Panc1 (cell line): Measurements from ENCODE around the gene TSPOAP1. TPM values are rescaled to one million over a fixed set of nuclear protein-coding genes. Genes with fewer than 3 reads are reported as not detected.

Experiments
- ATAC-seq: fragments of 200-7000 bp; cut with Tn5 transposase; 2 replicates; pipeline ENCODE4 v1.9.1; 2020; ENCODE audit warnings: mild to moderate bottlenecking, moderate library complexity
- BruUV-seq: library from RNA; stranded (reverse); fragments of 400-500 nt; replicated peaks from 2 replicates; lab custom pipeline; 2021; lab: Mats Ljungman, UMichigan
- CTCF ChIA-PET: fragments of 300-600 bp; sonication (Branson Sonifier 250); formaldehyde crosslinking; loops from one replicate; lab custom pipeline; 2022; ENCODE audit warnings: antibody characterized with exemption; lab: Charles Lee
- POLR2A ChIA-PET: fragments of 300-600 bp; sonication (Branson Sonifier 250); formaldehyde crosslinking; loops from one replicate; lab custom pipeline; 2022; ENCODE audit warnings: antibody characterized with exemption; lab: Charles Lee
- DNase-seq: peaks from one replicate; pipeline ENCODE4 v3.0.0-alpha.2; 2010; ENCODE audit warnings: low read depth, low spot score
- H3K27ac ChIP-seq: 2 replicates; pipeline ENCODE4 v1.5.1; 2011; ENCODE audit warnings: mild to moderate bottlenecking, low read length, inconsistent platforms
- H3K27me3 ChIP-seq: fragments of 200-500 bp; sonication (Bioruptor generic); 2 replicates; pipeline ENCODE4 v1.6.0; 2014; ENCODE audit warnings: low read length, inconsistent platforms; ENCODE audit not compliant: control insufficient read depth, insufficient read depth
- H3K36me3 ChIP-seq: fragments of 200-500 bp; sonication (Bioruptor generic); 2 replicates; pipeline ENCODE4 v1.5.1; 2014; ENCODE audit warnings: inconsistent platforms, mild to moderate bottlenecking, low read length, moderate library complexity; ENCODE audit not compliant: control insufficient read depth, insufficient read depth
- H3K4me1 ChIP-seq: 2 replicates; pipeline ENCODE4 v1.5.1; 2011; ENCODE audit warnings: inconsistent platforms, mild to moderate bottlenecking, low read length, moderate library complexity; ENCODE audit not compliant: control insufficient read depth, insufficient read depth
- H3K4me3 ChIP-seq, 2 experiments: 2 replicates each; pipeline ENCODE4 v1.5.1; 2011 to 2012; ENCODE audit warnings: low read depth in 2 of 2, low read length in 2 of 2, mild to moderate bottlenecking in 2 of 2, inconsistent platforms in 1 of 2, moderate library complexity in 1 of 2
- H3K9me3 ChIP-seq: fragments of 200-500 bp; sonication (Bioruptor generic); 2 replicates; pipeline ENCODE4 v1.5.1; 2014; ENCODE audit warnings: low read depth, mild to moderate bottlenecking, inconsistent platforms, low read length, moderate library complexity; ENCODE audit not compliant: control insufficient read depth, insufficient read depth
- CTCF ChIP-seq: fragments of 450-650 bp; IDR thresholded peaks from 2 replicates; pipeline ENCODE4 v1.5.1; 2017; ENCODE audit warnings: mild to moderate bottlenecking
- POLR2AphosphoS5 ChIP-seq: IDR thresholded peaks from 2 replicates; pipeline ENCODE4 v1.6.1; 2012; ENCODE audit warnings: mild to moderate bottlenecking, low read depth, low read length, moderate library complexity
- REST ChIP-seq, 2 experiments: IDR thresholded peaks; 2 replicates each; pipeline ENCODE4 v1.6.1; 2011 to 2012; ENCODE audit warnings: low read depth in 2 of 2, control low read depth in 1 of 2, low read length in 1 of 2, mild to moderate bottlenecking in 1 of 2, moderate library complexity in 1 of 2; ENCODE audit not compliant: insufficient read depth in 1 of 2
- SIN3A ChIP-seq: IDR thresholded peaks from 2 replicates; pipeline ENCODE4 v1.6.1; 2012; ENCODE audit warnings: low read depth, mild to moderate bottlenecking, low read length, moderate library complexity, borderline replicate concordance; ENCODE audit not compliant: insufficient read depth
- TCF7L2 ChIP-seq: IDR thresholded peaks from 2 replicates; pipeline ENCODE4 v1.6.1; 2011; ENCODE audit warnings: mild to moderate bottlenecking, low read depth, low read length, inconsistent platforms
- in situ Hi-C: cut with HindIII; loops from 2 replicates; pipeline ENCODE4 v1.10.0; 2016; ENCODE audit warnings: low sequenced_read_pairs, low pct_unique_long_range_greater_than_20kb
- intact Hi-C: fragments of 100-400 bp; cut with micrococcal nuclease; formaldehyde crosslinking; loops from one replicate; pipeline ENCODE4 v1.10.0; 2022; ENCODE audit not compliant: unreplicated experiment
- total RNA-seq: library from RNA; stranded (reverse); gene quantifications from one replicate; pipeline ENCODE4 v1.2.1, GENCODE V29; 2021; ENCODE audit not compliant: unreplicated experiment

TSPOAP1 gene
- total RNA-seq, 1 experiment from 2014 or later = 0.05 TPM

DNA sequence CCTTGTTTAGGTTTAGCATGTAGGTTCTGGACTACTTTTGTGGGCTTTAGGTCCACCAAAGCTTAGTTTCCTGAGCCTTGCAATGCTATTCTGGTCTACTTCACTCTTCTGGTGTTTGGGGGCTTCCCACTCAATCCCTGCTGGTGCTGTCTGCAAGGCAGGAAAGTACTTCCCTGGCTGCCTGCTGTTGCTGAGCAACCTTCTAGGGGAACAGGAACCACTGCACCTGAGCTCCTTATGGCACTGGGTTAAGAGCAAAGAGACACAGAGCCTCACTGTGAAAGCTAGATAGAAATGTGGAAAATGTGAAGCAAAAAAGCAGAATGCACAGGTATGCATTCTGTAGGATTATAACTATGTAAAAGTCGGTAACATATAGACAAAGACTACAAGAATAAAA is 64.8 kb downstream of the TSPOAP1 start:
- CTCF ChIA-PET = no interaction called here
- intact Hi-C loops = no loop called here

DNA sequence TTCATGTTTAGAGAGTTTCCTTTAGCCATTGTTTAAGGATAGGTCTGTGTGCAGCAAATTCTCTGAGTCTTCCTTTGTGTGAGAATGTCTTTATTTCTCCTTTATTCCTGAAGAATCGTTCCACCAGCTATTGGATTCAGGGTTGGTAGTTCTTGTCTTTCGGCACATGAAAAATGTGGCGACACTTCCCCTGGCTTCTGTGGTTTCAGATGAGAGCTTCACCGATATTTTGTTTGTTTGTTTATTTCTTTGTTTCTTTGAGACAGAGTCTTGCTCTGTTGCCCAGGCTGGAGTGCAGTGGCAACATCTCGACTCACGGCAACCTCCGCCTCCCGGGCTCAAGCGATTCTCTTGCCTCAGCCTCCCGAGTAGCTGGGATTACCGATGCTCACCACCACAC is 66.4 kb downstream of the TSPOAP1 start:
- BruUV-seq = no TSS peak
- no peak for DNase-seq
- ChIA-PET POLR2A (interaction anchor here (0.6 kb wide), 1 partner anchor 298 kb away, joined by 3 read pairs; no protein-coding TSS in a partner anchor), CTCF (no interaction called here)
- intact Hi-C loops = no loop called here
- no peak for ATAC-seq
- Histone ChIP-seq H3K27me3 (peaks cover 34% of the 10 kb centered on the region), H3K27ac (no peak overlapping the region), H3K4me3 (no peak overlapping the region), H3K4me1 (no peaks in the 10 kb centered on the region), H3K9me3 (no peaks in the 10 kb centered on the region), H3K36me3 (no peaks in the 10 kb centered on the region)
- in situ Hi-C loops = no loop called here
- TF ChIP-seq POLR2AphosphoS5 = no peak
- TF ChIP-seq TCF7L2 = no peak
- TF ChIP-seq SIN3A = no peak

More for the DNA sequence above, 64.8 kb downstream of the TSPOAP1 start:
- POLR2A ChIA-PET = no interaction called here
- Histone ChIP-seq H3K4me3 (no peak overlapping the region), H3K27me3 (peaks cover 34% of the 10 kb centered on the region), H3K9me3 (no peaks in the 10 kb centered on the region), H3K4me1 (no peaks in the 10 kb centered on the region), H3K36me3 (no peaks in the 10 kb centered on the region), H3K27ac (no peak overlapping the region)
- TF ChIP-seq REST (IDR thresholded peaks at IDR 0.05; ENCODE audit: insufficient read depth in 1 of 2, low read depth in 2 of 2, low read length in 1 of 2) = no peak
- no peak for TF ChIP-seq SIN3A
- no peak for TF ChIP-seq CTCF
- no peak for TF ChIP-seq POLR2AphosphoS5
- DNase-seq (no peak), ATAC-seq (no peak)
- in situ Hi-C loops = no loop called here
- no TSS peak for BruUV-seq

GRCh38 chr17:58254803-58255202 is 73.8 kb downstream of the TSPOAP1 start:
- Histone ChIP-seq H3K27me3 (peaks cover 5% of the 10 kb centered on the region), H3K4me1 (no peaks in the 10 kb centered on the region), H3K4me3 (no peak overlapping the region), H3K36me3 (no peaks in the 10 kb centered on the region), H3K27ac (no peak overlapping the region), H3K9me3 (no peaks in the 10 kb centered on the region)
- intact Hi-C loops (no loop called here), in situ Hi-C loops (no loop called here)
- ATAC-seq (no peak), DNase-seq (no peak)
- TF ChIP-seq CTCF (0 out of 2 replicates have a peak, but pooled peaks have one; percentile 18), SIN3A (no peak)
- no TSS peak for BruUV-seq
- CTCF ChIA-PET = interaction anchor here (0.6 kb wide), 1 partner anchor 179 kb away, joined by 3 read pairs; no protein-coding TSS in a partner anchor
- POLR2A ChIA-PET = no interaction called here
